GM12878 (cell line): ENCODE data around the gene CHD9. TPM values are rescaled to one million over a fixed set of nuclear protein-coding genes. Genes with fewer than 3 reads are reported as not detected.

Experiments
- ATAC-seq: fragments of 200-7000 bp; cut with Tn5 transposase; 3 replicates; pipeline ENCODE4 v1.9.1; 2020; ENCODE audit warnings: mild to moderate bottlenecking, moderate library complexity
- BruUV-seq: library from RNA; stranded (reverse); fragments of 400-500 nt; replicated peaks from 2 replicates; lab custom pipeline; 2021; lab: Mats Ljungman, UMichigan
- CTCF ChIA-PET: fragments of 300-600 bp; sonication (Branson Sonifier 250); formaldehyde crosslinking; extraction: SDS; loops from one replicate; lab custom pipeline; 2021; ENCODE audit warnings: inconsistent platforms; lab: Yijun Ruan, JAX
- POLR2A ChIA-PET: fragments of 350-600 bp; formaldehyde crosslinking; extraction: SDS; loops from one replicate; lab custom pipeline; 2021; ENCODE audit warnings: inconsistent platforms; lab: Charles Lee
- RAD21 ChIA-PET: fragments of 300-600 bp; sonication (Branson Sonifier 250); formaldehyde crosslinking; loops from one replicate; lab custom pipeline; 2023; ENCODE audit warnings: antibody characterized with exemption; ENCODE audit not compliant: unreplicated experiment; lab: Charles Lee
- SMC1A ChIA-PET: fragments of 300-600 bp; sonication (Branson Sonifier 250); formaldehyde crosslinking; loops from one replicate; lab custom pipeline; 2023; ENCODE audit not compliant: unreplicated experiment, uncharacterized antibody; lab: Charles Lee
- DNase-seq: peaks from one replicate; pipeline ENCODE4 v3.0.0-alpha.2; 2011; ENCODE audit warnings: low read depth, low spot score
- FAIRE-seq: peaks from 3 replicates; lab custom pipeline; 2011; peaks lifted over from hg19 to GRCh38; lab: Jason Lieb, UNC
- H2AFZ ChIP-seq: 2 replicates; pipeline ENCODE4 v1.6.0; 2011; ENCODE audit warnings: low read depth, low read length, control low read depth; ENCODE audit not compliant: control insufficient read depth
- H3K27ac ChIP-seq: 2 replicates; pipeline ENCODE4 v1.5.1; 2011; ENCODE audit warnings: control low read depth; ENCODE audit not compliant: control insufficient read depth, insufficient read depth
- H3K27me3 ChIP-seq, 2 experiments: replicated peaks in 1 of 2; 2 replicates each; pipeline versions ENCODE4 v1.6.0 to v1.6.1; 2011; ENCODE audit warnings: low read length in 1 of 2; ENCODE audit not compliant: control insufficient read depth in 2 of 2, insufficient read depth in 2 of 2
- H3K36me3 ChIP-seq, 2 experiments: 2 replicates each; pipeline ENCODE4 v1.5.1; 2011; ENCODE audit warnings: low read length in 1 of 2; ENCODE audit not compliant: control insufficient read depth in 2 of 2, insufficient read depth in 2 of 2
- H3K4me1 ChIP-seq: 2 replicates; pipeline ENCODE4 v1.6.1; 2011; ENCODE audit warnings: mild to moderate bottlenecking, low read length, moderate library complexity, mixed read lengths; ENCODE audit not compliant: control insufficient read depth, insufficient read depth
- H3K4me2 ChIP-seq: 2 replicates; pipeline ENCODE4 v1.6.0; 2011; ENCODE audit warnings: control low read depth; ENCODE audit not compliant: control insufficient read depth, insufficient read depth
- H3K4me3 ChIP-seq: fragments of 200-600 bp; sonication (generic); 2 replicates; pipeline ENCODE4 v1.5.1; 2016
- H3K79me2 ChIP-seq: 2 replicates; pipeline ENCODE4 v1.6.0; 2011; ENCODE audit warnings: low read length; ENCODE audit not compliant: control insufficient read depth, insufficient read depth
- H3K9ac ChIP-seq: 2 replicates; pipeline ENCODE4 v1.8.0; 2011; ENCODE audit warnings: low read length, control low read depth, mixed read lengths; ENCODE audit not compliant: control insufficient read depth, insufficient read depth
- H3K9me3 ChIP-seq: replicated peaks from 3 replicates; pipeline ENCODE4 v1.5.1; 2011; ENCODE audit warnings: mild to moderate bottlenecking, low read length; ENCODE audit not compliant: control insufficient read depth, insufficient read depth
- H4K20me1 ChIP-seq: 2 replicates; pipeline ENCODE4 v1.6.0; 2011; ENCODE audit not compliant: control insufficient read depth, insufficient read depth
- CREB1 ChIP-seq: IDR thresholded peaks from 2 replicates; pipeline ENCODE4 v1.6.1; 2012; ENCODE audit warnings: low read depth, mild to moderate bottlenecking, inconsistent platforms
- CTCF ChIP-seq, 3 experiments: IDR thresholded peaks in 2 of 3; conservative IDR thresholded peaks in 1 of 3; 2 replicates each; pipeline ENCODE4 v1.5.1; 2011; ENCODE audit warnings: low read depth in 3 of 3, low read length in 3 of 3, mild to moderate bottlenecking in 3 of 3, control low read depth in 2 of 3, moderate library complexity in 2 of 3, inconsistent platforms in 1 of 3, mixed read lengths in 1 of 3; ENCODE audit not compliant: control insufficient read depth in 2 of 3, insufficient read depth in 1 of 3; ENCODE audit errors: extremely low read depth in 1 of 3
- ELK1 ChIP-seq: IDR thresholded peaks from 2 replicates; pipeline ENCODE4 v1.6.1; 2012; ENCODE audit warnings: low read depth, low read length, improper control_type of control experiment
- HDAC2 ChIP-seq: fragments of 200-600 bp; sonication (generic); IDR thresholded peaks from 2 replicates; pipeline ENCODE4 v1.6.1; 2017
- IRF3 ChIP-seq: fragments of 450-650 bp; IDR thresholded peaks from 2 replicates; pipeline ENCODE4 v1.6.1; 2014; ENCODE audit warnings: mild to moderate bottlenecking
- KAT2A ChIP-seq: conservative IDR thresholded peaks from 2 replicates; pipeline ENCODE4 v1.6.1; 2011; ENCODE audit warnings: low read depth, low read length; ENCODE audit not compliant: control insufficient read depth
- KLF5 ChIP-seq: fragments of 450-650 bp; IDR thresholded peaks from 2 replicates; pipeline ENCODE4 v1.6.1; 2014; ENCODE audit warnings: mild to moderate bottlenecking; ENCODE audit not compliant: partially characterized antibody
- LARP7 ChIP-seq: fragments of 450-650 bp; IDR thresholded peaks from 2 replicates; pipeline ENCODE4 v1.6.1; 2017; ENCODE audit warnings: mild to moderate bottlenecking
- MAX ChIP-seq: IDR thresholded peaks from 2 replicates; pipeline ENCODE4 v1.6.1; 2012; ENCODE audit warnings: low read depth, low read length, improper control_type of control experiment
- MEF2A ChIP-seq: IDR thresholded peaks from 2 replicates; pipeline ENCODE4 v1.6.1; 2011; ENCODE audit warnings: low read depth, mild to moderate bottlenecking, low read length, moderate library complexity; ENCODE audit not compliant: insufficient read depth
- NR2C2 ChIP-seq: IDR thresholded peaks from 2 replicates; pipeline ENCODE4 v1.6.1; 2011; ENCODE audit warnings: borderline replicate concordance, low read depth; ENCODE audit not compliant: control insufficient read depth, insufficient read length
- PAX8 ChIP-seq: fragments of 450-650 bp; IDR thresholded peaks from 2 replicates; pipeline ENCODE4 v1.6.1; 2017; ENCODE audit warnings: mild to moderate bottlenecking, moderate library complexity
- SREBF1 ChIP-seq: IDR thresholded peaks from 2 replicates; pipeline ENCODE4 v1.6.1; 2012; ENCODE audit warnings: mild to moderate bottlenecking, low read length
- ZBTB4 ChIP-seq: fragments of 450-650 bp; formaldehyde crosslinking; IDR thresholded peaks from 2 replicates; pipeline ENCODE4 v1.4.0; 2022; ENCODE audit warnings: mild to moderate bottlenecking, moderate library complexity
- WGBS: methylation state at CpG from one replicate; pipeline ENCODE4 v1.1.6; 2016; ENCODE audit warnings: low lambda C conversion rate; ENCODE audit not compliant: insufficient replicate concordance, insufficient coverage; ENCODE audit errors: missing lambda C conversion rate; 5-methylcytosine and 5-hydroxymethylcytosine counted together
- in situ Hi-C: fragments of 300-500 bp; cut with MboI; formaldehyde crosslinking; loops from 9 replicates; pipeline ENCODE4 v1.14.3; 2018; ENCODE audit warnings: mixed read lengths
- intact Hi-C: fragments of 100-400 bp; cut with micrococcal nuclease; formaldehyde crosslinking; loops from one replicate; pipeline ENCODE4 v1.14.2; 2022; ENCODE audit not compliant: unreplicated experiment
- polyA plus RNA-seq, 11 experiments: library from polyadenylated mRNA; depleted of rRNA in 4 of 11; unstranded in 6 of 11; stranded (reverse) in 5 of 11; fragments of >200 nt; fragmentation: Nextera tagmentation in 4 of 11; fragmentation: Illumina TruSeq in 1 of 11; extraction: Ambion mirVana in 4 of 11; extraction: Trizol in 1 of 11; gene quantifications; 1 replicate in 1 of 11; 2 replicates in 10 of 11; pipeline versions ENCODE4 v1.2.1 to v1.2.3, GENCODE V29; 2011 to 2016; ENCODE audit warnings: inconsistent platforms in 2 of 11, missing spikeins in 2 of 11, low read depth in 1 of 11
- total RNA-seq, 4 experiments: library from RNA; depleted of rRNA in 3 of 4; stranded (reverse); fragments of >200 nt in 3 of 4; fragmentation: Illumina TruSeq in 1 of 4; extraction: Trizol in 1 of 4; gene quantifications; 2 replicates each; pipeline versions ENCODE4 v1.2.1 to v1.2.3, GENCODE V29; 2013 to 2021

Gene CHD9
- total and polyA plus RNA-seq, 10 of the 15 experiments (the other 5 are each of a cell fraction or from before 2014, with no cell fraction given), result 29.2 to 95.7 (median 54.3) TPM

- ATAC-seq, result peak; percentile 80
- in situ Hi-C loops (no loop called here), intact Hi-C loops (loop anchor here (1.0 kb wide), 1 partner anchor 11 kb away; no protein-coding TSS in a partner anchor)
- no TSS peak for BruUV-seq
- Histone ChIP-seq H3K4me3 (peak overlapping the region; percentile 52), H3K36me3 (peaks cover 0 to 3% of the 10 kb centered on the region in 2 experiments; a peak in 2 of 4 replicates), H4K20me1 (no peaks in the 10 kb centered on the region), H2AFZ (peak overlapping the region; percentile 39), H3K79me2 (peaks cover 46% of the 10 kb centered on the region), H3K9me3 (peaks cover 7% of the 10 kb centered on the region; the same call in 2 of the 3 replicates), H3K9ac (peak overlapping the region; percentile 36), H3K4me1 (peaks cover 55% of the 10 kb centered on the region), H3K27me3 (no peaks in the 10 kb centered on the region), H3K4me2 (peak overlapping the region; percentile 73), H3K27ac (peak overlapping the region; percentile 78)
- CTCF ChIA-PET, result interaction anchor here (1.0 to 2.0 kb wide), 5 partner anchors 14 to 24 kb away, joined by 3 to 8 read pairs (median 3); no protein-coding TSS in a partner anchor
- RAD21 ChIA-PET, result interaction anchor here (1.1 to 2.1 kb wide), 5 partner anchors 9 to 87 kb away, joined by 3 to 9 read pairs (median 4); no protein-coding TSS in a partner anchor
- WGBS, result 32% methylated on average over 6 of the region's 6 CpGs
- POLR2A ChIA-PET, result interaction anchor here (0.7 to 1.9 kb wide), 5 partner anchors 10 to 135 kb away, joined by 3 to 5 read pairs (median 3); no protein-coding TSS in a partner anchor
- peak; percentile 83 for FAIRE-seq
- SMC1A ChIA-PET, result interaction anchor here (1.0 to 19.1 kb wide), 8 partner anchors 12 to 137 kb away, joined by 3 to 270 read pairs (median 6); no protein-coding TSS in a partner anchor
- no peak for DNase-seq
- TF ChIP-seq ELK1 (no peak), ZBTB4 (CRISPR knock-in tag) (no peak), CTCF (IDR thresholded peaks at IDR 0.05 in 2 of 3, conservative IDR thresholded peaks at IDR 0.05 in 1 of 3; ENCODE audit: control insufficient read depth in 2 of 3, extremely low read depth in 1 of 3, insufficient read depth in 1 of 3, low read depth in 3 of 3, low read length in 3 of 3) (no peak), NR2C2 (no peak), MAX (no peak), LARP7 (no peak), MEF2A (no peak), KAT2A (no peak), HDAC2 (no peak), SREBF1 (no peak), KLF5 (no peak), CREB1 (no peak), PAX8 (no peak), IRF3 (no peak)
These were observed 17.0 kb downstream of the CHD9 start for GRCh38 chr16:53071748-53072301.
